H9 (cell line): Measurements from ENCODE around the gene IFT25. TPM values are rescaled to one million over a fixed set of nuclear protein-coding genes. Genes with fewer than 3 reads are reported as not detected.

Experiments
- DNase-seq: peaks from one replicate; pipeline ENCODE4 v3.0.0-alpha.2; 2017
- H2AFZ ChIP-seq: one replicate; pipeline ENCODE4 v1.6.1; 2013; ENCODE audit warnings: mild to moderate bottlenecking, low read length, control low read depth, moderate library complexity
- H2AK5ac ChIP-seq: 2 replicates; pipeline ENCODE4 v1.6.1; 2013; ENCODE audit warnings: low read length, control low read depth, mixed read lengths; ENCODE audit not compliant: insufficient read length
- H2BK120ac ChIP-seq: one replicate; pipeline ENCODE4 v1.6.1; 2013; ENCODE audit warnings: low read depth, mild to moderate bottlenecking, low read length, control low read depth, inconsistent platforms; ENCODE audit not compliant: poor library complexity, severe bottlenecking
- H2BK12ac ChIP-seq: 2 replicates; pipeline ENCODE4 v1.6.1; 2013; ENCODE audit warnings: low read length, control low read depth, mixed read lengths, low read depth; ENCODE audit not compliant: insufficient read length
- H2BK15ac ChIP-seq: 2 replicates; pipeline ENCODE4 v1.6.1; 2013; ENCODE audit warnings: low read depth, low read length, control low read depth
- H2BK20ac ChIP-seq: one replicate; pipeline ENCODE4 v1.6.1; 2013; ENCODE audit warnings: low read depth, mild to moderate bottlenecking, low read length, control low read depth, inconsistent platforms; ENCODE audit not compliant: poor library complexity, severe bottlenecking
- H2BK5ac ChIP-seq: 2 replicates; pipeline ENCODE4 v1.6.1; 2013; ENCODE audit warnings: low read length, control low read depth, mixed read lengths; ENCODE audit not compliant: insufficient read length
- H3K14ac ChIP-seq: 2 replicates; pipeline ENCODE4 v1.6.1; 2013; ENCODE audit warnings: low read length, control low read depth; ENCODE audit not compliant: insufficient read depth
- H3K18ac ChIP-seq: 2 replicates; pipeline ENCODE4 v1.6.1; 2013; ENCODE audit warnings: low read depth, mild to moderate bottlenecking, mixed read lengths, low read length, control low read depth; ENCODE audit not compliant: insufficient read length
- H3K23ac ChIP-seq: 2 replicates; pipeline ENCODE4 v1.6.1; 2013; ENCODE audit warnings: low read length, control low read depth, mixed read lengths, low read depth; ENCODE audit not compliant: insufficient read length
- H3K23me2 ChIP-seq: 2 replicates; pipeline ENCODE4 v1.6.1; 2013; ENCODE audit warnings: low read depth, mild to moderate bottlenecking, mixed read lengths, low read length, control low read depth; ENCODE audit not compliant: insufficient read length, poor library complexity, severe bottlenecking
- H3K27ac ChIP-seq: 2 replicates; pipeline ENCODE4 v1.5.1; 2013; ENCODE audit warnings: low read length, control low read depth, mixed read lengths, low read depth; ENCODE audit not compliant: insufficient read length
- H3K27me3 ChIP-seq: 2 replicates; pipeline ENCODE4 v1.6.1; 2013; ENCODE audit warnings: low read length, control low read depth, inconsistent platforms; ENCODE audit not compliant: insufficient read depth
- H3K4ac ChIP-seq: 2 replicates; pipeline ENCODE4 v1.6.1; 2013; ENCODE audit warnings: low read depth, mild to moderate bottlenecking, control low read depth, inconsistent platforms, low read length, moderate library complexity
- H3K4me1 ChIP-seq: 2 replicates; pipeline ENCODE4 v1.6.1; 2013; ENCODE audit warnings: low read length, control low read depth, inconsistent platforms; ENCODE audit not compliant: insufficient read depth
- H3K4me2 ChIP-seq: 2 replicates; pipeline ENCODE4 v1.6.1; 2013; ENCODE audit warnings: low read length, control low read depth, mixed read lengths; ENCODE audit not compliant: insufficient read length, insufficient read depth
- H3K56ac ChIP-seq: 2 replicates; pipeline ENCODE4 v1.6.1; 2013; ENCODE audit warnings: low read depth, mild to moderate bottlenecking, mixed read lengths, low read length, control low read depth; ENCODE audit not compliant: insufficient read length
- H3K79me1 ChIP-seq: 2 replicates; pipeline ENCODE4 v1.6.1; 2013; ENCODE audit warnings: low read depth, mild to moderate bottlenecking, moderate library complexity, low read length, control low read depth, inconsistent platforms; ENCODE audit not compliant: insufficient read depth, poor library complexity, severe bottlenecking
- H3K79me2 ChIP-seq: 2 replicates; pipeline ENCODE4 v1.6.1; 2013; ENCODE audit warnings: low read length, control low read depth, inconsistent platforms; ENCODE audit not compliant: insufficient read depth
- H3K9ac ChIP-seq: 2 replicates; pipeline ENCODE4 v1.6.1; 2013; ENCODE audit warnings: low read length, control low read depth, mixed read lengths; ENCODE audit not compliant: insufficient read length; ENCODE audit errors: extremely low read depth
- H3K9me3 ChIP-seq: one replicate; pipeline ENCODE4 v1.6.1; 2013; ENCODE audit warnings: low read depth, low read length, inconsistent platforms; ENCODE audit not compliant: control insufficient read depth
- H3T11ph ChIP-seq: one replicate; pipeline ENCODE4 v1.6.1; 2013; ENCODE audit warnings: mild to moderate bottlenecking, low read length, control low read depth, inconsistent platforms
- H4K20me1 ChIP-seq: one replicate; pipeline ENCODE4 v1.6.1; 2013; ENCODE audit not compliant: control insufficient read depth, insufficient read length, insufficient read depth
- H4K5ac ChIP-seq: 2 replicates; pipeline ENCODE4 v1.6.1; 2013; ENCODE audit warnings: low read depth, mild to moderate bottlenecking, mixed read lengths, low read length, control low read depth; ENCODE audit not compliant: insufficient read length
- H4K8ac ChIP-seq: replicated peaks from 2 replicates; pipeline ENCODE4 v1.6.1; 2013; ENCODE audit warnings: low read length, control low read depth, mixed read lengths, low read depth; ENCODE audit not compliant: insufficient read length
- H4K91ac ChIP-seq: 2 replicates; pipeline ENCODE4 v1.6.1; 2013; ENCODE audit warnings: low read depth, mild to moderate bottlenecking, moderate library complexity, mixed read lengths, low read length, control low read depth; ENCODE audit not compliant: insufficient read length
- H3K27ac Mint-ChIP-seq, 3 experiments: 2 replicates in 2 of 3; 3 replicates in 1 of 3; pipeline ENCODE4 v1.8.0; 2020 to 2021; ENCODE audit warnings: mixed read lengths in 3 of 3, mild to moderate bottlenecking in 1 of 3, moderate library complexity in 1 of 3
- H3K27me3 Mint-ChIP-seq: 2 replicates; pipeline ENCODE4 v1.8.0; 2021; ENCODE audit warnings: low read depth, mild to moderate bottlenecking, moderate library complexity, mixed read lengths
- H3K36me3 Mint-ChIP-seq, 3 experiments: 2 replicates in 2 of 3; 3 replicates in 1 of 3; pipeline ENCODE4 v1.8.0; 2020 to 2021; ENCODE audit warnings: low read depth in 3 of 3, mixed read lengths in 3 of 3; ENCODE audit not compliant: insufficient read depth in 1 of 3
- H3K4me1 Mint-ChIP-seq, 2 experiments: 2 replicates each; pipeline ENCODE4 v1.8.0; 2020; ENCODE audit warnings: mixed read lengths in 2 of 2
- H3K4me3 Mint-ChIP-seq, 2 experiments: 2 replicates in 1 of 2; 3 replicates in 1 of 2; pipeline ENCODE4 v1.8.0; 2020 to 2021; ENCODE audit warnings: mild to moderate bottlenecking in 2 of 2, mixed read lengths in 2 of 2, moderate library complexity in 1 of 2
- H3K9me3 Mint-ChIP-seq, 2 experiments: 2 replicates in 1 of 2; 3 replicates in 1 of 2; pipeline ENCODE4 v1.8.0; 2020; ENCODE audit warnings: mild to moderate bottlenecking in 2 of 2, mixed read lengths in 2 of 2, moderate library complexity in 1 of 2
- WGBS: extraction: QIAGEN DNeasy Blood & Tissue Kit; methylation state at CpG from one replicate; pipeline ENCODE4 v1.1.7; 2013; ENCODE audit warnings: missing lambda C conversion rate, low lambda C conversion rate, mixed read lengths; ENCODE audit not compliant: insufficient read length; ENCODE audit errors: extremely low coverage; 5-methylcytosine and 5-hydroxymethylcytosine counted together
- total RNA-seq: library from RNA; stranded (reverse); gene quantifications from 2 replicates; pipeline ENCODE4 v1.2.1, GENCODE V29; 2021
- TF ChIP-seq, protein P1 (sequence below): fragments of 200-600 bp; sonication (generic); conservative IDR thresholded peaks from 3 replicates; pipeline ENCODE4 v1.8.0; 2021; ENCODE audit warnings: antibody characterized with exemption, mild to moderate bottlenecking

IFT25 gene
- total RNA-seq, 1 experiment from 2014 or later = 36.8 TPM

DNA sequence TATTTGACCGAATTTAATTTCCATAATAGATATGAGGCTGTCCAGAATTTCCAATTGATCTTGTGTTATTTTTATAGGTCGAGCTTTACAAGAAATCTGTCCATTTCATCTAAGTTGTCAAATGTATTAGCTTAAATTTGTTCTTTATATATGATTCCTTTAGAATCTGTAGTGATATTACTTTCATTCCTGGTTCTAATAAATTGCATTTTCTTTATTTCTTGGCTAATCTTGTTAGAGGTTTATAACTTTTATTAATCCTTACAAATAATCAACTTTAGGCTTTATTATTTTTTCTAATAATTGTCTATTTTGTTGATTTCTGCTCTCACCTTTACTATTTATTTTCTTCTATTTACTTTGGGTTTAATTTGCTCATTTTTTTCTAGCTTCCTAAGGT is 14.0 kb downstream of the IFT25 start:
- Histone ChIP-seq H3K4me2 (no peak overlapping the region), H2BK5ac (no peak overlapping the region), H3K9ac (no peak overlapping the region), H4K8ac (no peak overlapping the region), H4K20me1 (no peaks in the 10 kb centered on the region), H4K91ac (no peak overlapping the region), H3K27ac (no peak overlapping the region), H2AK5ac (no peak overlapping the region), H2BK12ac (no peak overlapping the region), H3K56ac (no peak overlapping the region), H2AFZ (no peak overlapping the region), H4K5ac (no peak overlapping the region), H3K79me1 (no peaks in the 10 kb centered on the region), H3K9me3 (no peaks in the 10 kb centered on the region), H3K23me2 (no peaks in the 10 kb centered on the region), H3K23ac (no peak overlapping the region), H3K4ac (no peak overlapping the region), H2BK120ac (no peak overlapping the region), H3K4me1 (no peaks in the 10 kb centered on the region), H3K79me2 (no peaks in the 10 kb centered on the region), H3K18ac (no peak overlapping the region), H3K14ac (no peak overlapping the region), H2BK20ac (no peak overlapping the region), H2BK15ac (no peak overlapping the region), H3K27me3 (no peaks in the 10 kb centered on the region), H3T11ph (no peak overlapping the region)
- DNase-seq = no peak
- TF ChIP-seq, protein P1, sequence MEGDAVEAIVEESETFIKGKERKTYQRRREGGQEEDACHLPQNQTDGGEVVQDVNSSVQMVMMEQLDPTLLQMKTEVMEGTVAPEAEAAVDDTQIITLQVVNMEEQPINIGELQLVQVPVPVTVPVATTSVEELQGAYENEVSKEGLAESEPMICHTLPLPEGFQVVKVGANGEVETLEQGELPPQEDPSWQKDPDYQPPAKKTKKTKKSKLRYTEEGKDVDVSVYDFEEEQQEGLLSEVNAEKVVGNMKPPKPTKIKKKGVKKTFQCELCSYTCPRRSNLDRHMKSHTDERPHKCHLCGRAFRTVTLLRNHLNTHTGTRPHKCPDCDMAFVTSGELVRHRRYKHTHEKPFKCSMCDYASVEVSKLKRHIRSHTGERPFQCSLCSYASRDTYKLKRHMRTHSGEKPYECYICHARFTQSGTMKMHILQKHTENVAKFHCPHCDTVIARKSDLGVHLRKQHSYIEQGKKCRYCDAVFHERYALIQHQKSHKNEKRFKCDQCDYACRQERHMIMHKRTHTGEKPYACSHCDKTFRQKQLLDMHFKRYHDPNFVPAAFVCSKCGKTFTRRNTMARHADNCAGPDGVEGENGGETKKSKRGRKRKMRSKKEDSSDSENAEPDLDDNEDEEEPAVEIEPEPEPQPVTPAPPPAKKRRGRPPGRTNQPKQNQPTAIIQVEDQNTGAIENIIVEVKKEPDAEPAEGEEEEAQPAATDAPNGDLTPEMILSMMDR = no peak
- Mint-ChIP-seq H3K27me3 (no peaks in the 10 kb centered on the region), H3K9me3 (peaks cover 16 to 20% of the 10 kb centered on the region in 2 experiments), H3K4me1 (no peaks in the 10 kb centered on the region), H3K36me3 (peaks cover 20 to 44% (median 44%) of the 10 kb centered on the region in 3 experiments), H3K4me3 (no peak overlapping the region), H3K27ac (no peak overlapping the region)
- no CpG with 5 or more reads among the region's 2 CpGs for WGBS
